GM19467 (cell line): Measurements from ENCODE around the gene CECR2.
"Not testable (repeated sequence)": the region's sequence is repeated elsewhere in the genome, so short reads cannot be mapped to it uniquely, and the experiment has no call there.

Source experiments
- ATAC-seq: cut with Tn5 transposase; IDR thresholded peaks from one replicate; pipeline ENCODE4 v1.9.1; 2021; ENCODE audit warnings: mild to moderate bottlenecking, moderate library complexity; ENCODE audit not compliant: unreplicated experiment

The CECR2 gene

GRCh38 chr22:17501679-17502285 lies 132.5 kb downstream of the CECR2 start:
- no peak for ATAC-seq

GRCh38 chr22:17508110-17508509 lies 138.8 kb downstream of the CECR2 start:
- ATAC-seq: no peak

- ATAC-seq: no peak
These were observed 143.7 kb downstream of the CECR2 start for GRCh38 chr22:17512960-17513359.

GRCh38 chr22:17513612-17514011 lies 144.4 kb downstream of the CECR2 start:
- no peak for ATAC-seq

- ATAC-seq: no peak
These were observed 144.8 kb downstream of the CECR2 start for GRCh38 chr22:17514084-17514483.

GRCh38 chr22:17518406-17518805 lies 149.1 kb downstream of the CECR2 start:
- ATAC-seq: no peak

GRCh38 chr22:17521971-17522370 lies 152.7 kb downstream of the CECR2 start:
- ATAC-seq: not testable (repeated sequence)

- no peak for ATAC-seq
These were observed 154.7 kb downstream of the CECR2 start for GRCh38 chr22:17523925-17524324.

- ATAC-seq: no peak
These were observed 167.0 kb downstream of the CECR2 start for GRCh38 chr22:17536269-17536668.

- ATAC-seq: no peak
These were observed 167.9 kb downstream of the CECR2 start for GRCh38 chr22:17537155-17537554.

GRCh38 chr22:17540481-17540880 lies 171.2 kb downstream of the CECR2 start:
- no peak for ATAC-seq

- ATAC-seq: no peak
These were observed 172.2 kb downstream of the CECR2 start for GRCh38 chr22:17541476-17541875.

- no peak for ATAC-seq
These were observed 173.2 kb downstream of the CECR2 start for GRCh38 chr22:17542452-17542851.

- no peak for ATAC-seq
These were observed 178.9 kb downstream of the CECR2 start for GRCh38 chr22:17548010-17548755.

GRCh38 chr22:17548756-17549035 lies 179.4 kb downstream of the CECR2 start:
- no peak for ATAC-seq

- ATAC-seq: no peak
These were observed 179.9 kb downstream of the CECR2 start for GRCh38 chr22:17549183-17549582.

GRCh38 chr22:17549655-17550054 lies 180.4 kb downstream of the CECR2 start:
- no peak for ATAC-seq

GRCh38 chr22:17552737-17553136 lies 183.5 kb downstream of the CECR2 start:
- no peak for ATAC-seq

- no peak for ATAC-seq
These were observed 185.6 kb downstream of the CECR2 start for GRCh38 chr22:17554814-17555213.

- ATAC-seq: no peak
These were observed 189.9 kb downstream of the CECR2 start for GRCh38 chr22:17559188-17559587.

- ATAC-seq: no peak
These were observed 193.9 kb downstream of the CECR2 start, which contains the start of gene SLC25A18 for GRCh38 chr22:17562906-17563870. Gene SLC25A18 (plus strand): TSS chr22:17563498. CDS start chr22:17579945, 16,447 bp downstream.
